AML-193 (cell line): ENCODE results near the gene TRPC4.
"Not testable (repeated sequence)": the region's sequence is repeated elsewhere in the genome, so short reads cannot be mapped to it uniquely, and the experiment has no call there.

ENCODE experiments used
- DNase-seq, 2 experiments: peaks; one replicate each; lab custom pipeline; 2025; lab: John Stamatoyannopoulos, UW

Gene TRPC4

DNA sequence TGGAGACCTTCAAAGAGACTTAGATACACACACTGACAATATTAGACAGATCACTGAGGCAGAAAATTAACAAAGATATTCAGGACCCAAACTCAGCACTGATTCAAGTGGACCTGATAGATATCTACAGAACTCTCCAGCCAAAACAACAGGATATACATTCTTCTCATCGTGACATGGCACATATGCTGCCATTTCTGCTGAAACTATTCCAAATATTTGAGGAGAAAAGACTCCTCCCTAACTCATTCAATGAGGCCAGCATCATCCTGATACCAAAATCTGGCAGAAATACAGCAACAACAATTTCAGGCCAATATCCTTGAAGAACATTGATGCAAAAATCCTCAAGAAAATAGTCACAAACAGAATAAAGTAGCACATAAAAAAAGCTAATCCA, 53.3 kb downstream of the TRPC4 start:
- no peak for DNase-seq

GRCh38 chr13:37811441-37811840, 58.1 kb downstream of the TRPC4 start:
- no peak for DNase-seq

DNA sequence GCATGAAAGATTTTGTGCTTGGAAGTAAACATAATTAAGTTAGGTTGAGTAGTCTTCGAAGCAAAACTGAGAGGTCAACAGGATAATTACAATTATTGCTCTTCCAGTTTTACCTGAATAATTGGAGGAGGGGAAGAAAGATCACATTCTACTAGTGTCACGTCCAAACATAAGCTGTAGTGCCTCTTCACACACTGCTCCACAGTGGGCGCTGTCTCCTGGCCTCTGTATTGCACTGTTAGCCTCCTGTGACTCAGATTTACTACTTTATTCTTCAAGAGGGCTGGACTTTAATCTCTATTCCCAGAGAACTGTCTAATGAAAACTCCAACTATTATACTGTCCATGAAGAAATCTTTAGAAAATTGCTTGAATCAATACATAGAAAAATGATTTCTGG, 62.9 kb downstream of the TRPC4 start:
- DNase-seq = no peak

DNA sequence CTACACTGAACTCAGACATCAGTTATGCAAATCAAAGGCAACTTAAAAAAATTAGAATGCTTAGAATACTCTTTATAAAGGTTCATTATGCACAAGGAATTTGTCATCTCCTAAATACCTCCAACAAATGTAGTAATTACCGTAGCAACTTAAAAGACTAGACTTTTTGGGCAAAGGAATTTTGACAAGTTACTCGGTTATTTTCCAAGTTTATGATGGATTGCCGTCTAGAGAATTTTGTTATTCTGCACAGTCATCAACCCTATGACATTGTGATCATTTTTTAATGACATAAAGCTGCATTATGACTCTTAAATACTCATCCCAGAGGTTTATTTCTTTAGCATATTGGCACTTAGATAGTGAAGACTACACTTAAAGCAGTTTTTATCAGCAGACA, 71.9 kb downstream of the TRPC4 start:
- no peak for DNase-seq

DNA sequence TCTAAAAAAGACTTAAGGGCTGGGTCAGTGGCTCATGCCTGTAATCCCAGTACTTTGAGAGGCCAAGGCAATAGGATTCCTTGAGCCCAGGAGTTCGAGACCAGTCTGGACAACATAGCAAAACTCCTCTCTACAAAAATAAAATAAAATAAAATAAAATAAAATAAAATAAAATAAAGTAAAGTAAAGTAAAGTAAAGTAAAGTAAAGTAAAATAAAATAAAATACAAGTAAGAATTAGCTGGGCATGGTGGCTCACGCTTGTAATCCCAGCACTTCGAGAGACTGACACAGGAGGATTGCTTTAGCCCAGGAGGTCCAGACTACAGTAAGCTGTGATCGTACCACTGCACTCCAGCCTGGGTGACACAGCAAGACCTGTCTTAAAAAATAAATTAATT, 72.8 kb downstream of the TRPC4 start:
- not testable (repeated sequence) for DNase-seq

- DNase-seq = no peak
Observed at GRCh38 chr13:37795326-37795725, 74.2 kb downstream of the TRPC4 start.

GRCh38 chr13:37791699-37792098, 77.9 kb downstream of the TRPC4 start:
- no peak for DNase-seq

DNA sequence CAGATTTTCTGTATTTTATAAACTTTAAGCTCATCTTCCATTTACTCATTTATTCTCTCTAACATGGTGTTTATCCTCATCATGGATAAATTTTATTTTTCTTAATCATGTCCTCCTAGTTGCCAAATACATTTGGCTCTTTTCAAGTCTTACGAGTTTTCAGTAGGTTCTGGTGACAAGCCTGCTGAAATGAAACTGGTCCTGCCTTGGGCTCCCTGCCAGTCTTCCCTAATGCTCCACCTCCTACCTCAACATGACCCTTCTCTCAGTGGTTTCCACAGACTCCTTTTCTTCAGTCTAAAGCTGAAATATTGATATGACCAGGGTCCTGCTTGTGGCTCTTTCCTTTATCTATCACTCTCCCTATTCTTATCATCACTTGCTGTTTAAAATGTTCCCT, 81.2 kb downstream of the TRPC4 start:
- DNase-seq = no peak

- DNase-seq = no peak
Observed at GRCh38 chr13:37777676-37778075, 91.9 kb downstream of the TRPC4 start.

DNA sequence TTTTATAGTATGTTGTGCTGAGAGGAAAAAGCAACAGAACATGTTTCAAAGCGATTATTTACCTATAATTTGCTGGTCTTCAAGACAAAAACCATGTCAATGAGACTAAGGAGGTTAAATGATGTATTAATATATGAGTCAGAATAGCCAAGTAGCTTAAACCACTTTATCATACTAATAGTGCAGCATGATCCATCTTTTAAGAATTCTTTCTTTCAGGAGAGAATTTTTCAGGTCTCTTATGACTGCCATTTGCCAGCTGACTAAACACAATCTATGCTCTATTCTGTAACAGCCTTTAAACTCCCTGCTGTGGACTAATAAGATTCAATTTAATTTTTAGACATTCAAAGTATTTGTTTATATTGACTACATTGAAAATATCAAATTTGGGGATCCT, 93.7 kb downstream of the TRPC4 start:
- DNase-seq = no peak

GRCh38 chr13:37772644-37773043, 96.9 kb downstream of the TRPC4 start:
- no peak for DNase-seq

- no peak for DNase-seq
Observed at GRCh38 chr13:37769545-37769944, 100.0 kb downstream of the TRPC4 start.

DNA sequence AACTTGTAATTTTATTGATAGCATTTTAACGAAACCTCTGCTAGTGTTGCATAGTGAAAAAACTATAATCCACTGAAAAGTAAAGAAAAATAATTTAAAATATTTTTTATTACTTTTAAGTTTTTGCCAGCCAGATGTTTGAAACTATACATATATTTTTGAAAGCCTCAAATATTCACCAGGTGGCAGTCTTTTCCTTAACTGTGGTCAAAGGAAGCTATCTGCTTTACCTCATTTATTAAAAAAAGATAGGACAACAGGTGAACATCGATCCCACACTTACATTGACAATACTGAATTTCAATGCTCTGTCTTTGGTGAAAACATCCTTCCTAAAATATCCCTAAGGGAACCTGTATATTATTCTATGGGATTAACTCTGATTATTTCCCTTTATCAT, 100.5 kb downstream of the TRPC4 start:
- DNase-seq = no peak

DNA sequence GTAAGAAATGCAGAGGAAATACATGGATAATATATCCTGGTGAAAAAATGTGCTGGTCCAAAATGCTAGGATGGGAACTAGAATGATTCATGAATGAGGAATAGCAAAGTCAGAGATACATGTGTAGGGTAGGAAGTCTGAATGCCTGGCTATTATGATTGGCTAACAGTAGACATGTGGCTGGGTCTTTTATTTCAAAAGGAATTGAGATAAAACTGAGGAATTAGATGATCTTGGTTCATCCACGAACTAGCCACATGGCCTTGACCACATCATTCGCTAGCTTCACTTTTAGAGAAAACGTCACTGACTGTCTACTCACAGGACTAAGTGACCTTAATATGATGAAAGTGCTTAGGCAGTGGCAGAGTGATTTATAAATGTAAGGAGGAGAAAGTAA, 103.1 kb downstream of the TRPC4 start:
- no peak for DNase-seq

- DNase-seq = no peak
Observed at GRCh38 chr13:37755349-37755748, 114.2 kb downstream of the TRPC4 start.

DNA sequence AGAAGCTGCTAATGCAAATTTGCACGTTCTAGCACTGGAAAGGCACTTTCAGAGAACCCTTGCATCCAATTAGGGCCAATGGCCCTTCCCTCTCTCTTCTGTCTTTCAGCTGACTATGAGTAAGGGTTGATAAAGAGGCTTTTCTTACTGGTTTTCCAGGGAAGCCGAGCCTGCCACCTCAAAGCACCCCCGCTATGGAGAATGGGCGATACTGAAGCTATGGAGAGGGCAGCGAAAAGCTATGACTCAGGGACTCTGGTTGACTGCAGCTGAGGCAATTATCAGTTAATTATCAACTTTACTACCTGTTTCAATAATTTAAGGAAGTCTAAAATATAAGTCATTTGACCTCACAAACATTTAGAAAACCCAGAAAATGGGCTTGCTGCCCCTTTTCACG, 115.8 kb downstream of the TRPC4 start:
- DNase-seq = no peak

DNA sequence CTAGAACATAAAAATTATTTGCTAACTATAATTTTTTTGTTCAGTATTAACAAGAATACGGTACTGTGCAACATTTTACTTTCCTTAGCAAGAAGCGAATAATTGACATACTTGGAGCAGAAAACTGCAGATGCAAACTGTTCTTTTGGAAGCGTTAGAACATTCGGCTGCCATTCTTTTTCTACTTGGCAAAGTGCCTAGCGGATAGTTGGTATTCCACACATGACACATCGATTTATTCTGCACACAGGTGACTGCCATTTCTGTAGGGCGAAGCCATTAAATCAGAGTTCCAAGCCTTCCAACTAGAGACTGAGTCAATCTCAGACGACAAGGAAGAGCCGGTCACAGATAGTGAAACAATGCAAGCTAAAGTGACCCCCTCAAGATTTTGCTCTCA, 117.4 kb downstream of the TRPC4 start:
- no peak for DNase-seq

DNA sequence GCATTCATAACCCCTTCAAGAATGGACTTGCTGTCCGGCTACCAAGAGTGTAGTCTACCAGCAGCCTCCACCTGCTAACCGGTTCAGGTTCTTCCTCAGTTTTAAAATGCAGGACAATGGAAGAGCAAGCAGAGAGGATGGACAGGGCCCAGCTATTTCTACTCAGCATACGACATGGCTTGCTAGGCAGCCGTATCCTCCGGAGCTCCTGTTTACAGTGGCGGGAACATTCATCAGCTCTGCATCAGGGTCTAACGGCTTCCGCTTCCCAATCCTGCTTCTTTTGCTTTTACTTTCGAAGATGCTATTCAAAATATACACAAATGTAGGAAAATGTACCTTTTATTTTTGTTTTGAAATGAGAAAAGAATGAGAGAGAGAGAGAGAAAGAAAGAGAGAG, 118.5 kb downstream of the TRPC4 start:
- DNase-seq = no peak

- DNase-seq = no peak
Observed at GRCh38 chr13:37748913-37749312, 120.7 kb downstream of the TRPC4 start.

DNA sequence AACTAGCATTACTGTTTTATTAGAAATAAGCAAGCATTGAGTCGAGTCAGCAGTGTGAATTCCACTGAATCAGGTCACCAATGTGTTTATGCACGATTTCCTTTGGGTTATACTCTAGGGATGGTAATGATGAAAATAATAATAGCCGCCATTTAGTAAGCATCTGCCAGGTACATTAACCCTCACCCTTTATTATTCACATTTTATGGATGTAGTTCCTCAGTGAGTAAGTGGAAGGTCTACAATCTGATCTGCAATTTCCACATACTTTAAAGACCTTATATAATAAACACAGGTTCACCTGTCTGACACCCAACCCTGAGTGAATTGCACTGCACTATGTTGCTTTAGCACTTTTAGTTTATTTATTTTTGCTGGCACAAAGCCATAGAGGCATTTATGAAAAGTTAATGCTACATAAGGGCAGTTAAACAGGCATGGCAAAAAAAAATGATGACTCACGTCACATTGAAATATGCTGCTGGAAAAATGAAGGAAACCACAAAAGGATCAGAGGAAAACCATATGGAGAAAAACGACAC, 122.4 kb downstream of the TRPC4 start:
- DNase-seq = no peak

- no peak for DNase-seq
Observed at GRCh38 chr13:37741536-37741935, 128.0 kb downstream of the TRPC4 start.

GRCh38 chr13:37736045-37736444, 133.5 kb downstream of the TRPC4 start:
- DNase-seq = no peak

DNA sequence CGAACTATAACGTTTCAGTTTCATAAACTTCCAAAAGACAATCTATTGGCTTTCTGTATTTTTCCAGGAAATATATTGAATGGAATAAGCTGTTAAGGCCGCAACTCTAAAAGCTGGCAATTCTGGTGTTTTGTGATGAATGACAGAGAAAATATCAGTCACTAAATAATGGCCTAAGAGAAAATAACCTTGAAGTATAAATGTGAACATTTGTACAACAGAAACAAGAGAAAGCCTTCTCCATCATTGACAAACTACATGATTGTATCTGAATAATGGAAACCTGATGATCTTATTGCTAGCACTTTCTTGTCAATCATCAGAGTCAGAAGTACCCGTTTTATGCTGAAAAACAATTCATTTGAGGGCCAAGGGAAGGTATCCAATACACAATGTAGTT, 134.3 kb downstream of the TRPC4 start:
- DNase-seq = no peak

GRCh38 chr13:37729876-37730275, 139.7 kb downstream of the TRPC4 start:
- DNase-seq = no peak
